Transverse colon (tissue), 4 donors: ENCODE data around the gene LY6G6C.

ENCODE experiments used
- CTCF ChIP-seq, 5 experiments: fragments of 200-600 bp in 3 of 5; fragments of 450-650 bp in 2 of 5; sonication (generic) in 3 of 5; IDR thresholded peaks; 1 replicate in 2 of 5; 2 replicates in 3 of 5; pipeline ENCODE4 v1.5.1; 2016 to 2017; ENCODE audit warnings: antibody characterized with exemption in 5 of 5, inconsistent platforms in 3 of 5, mild to moderate bottlenecking in 2 of 5, moderate library complexity in 1 of 5
- EP300 ChIP-seq: sonication (generic); formaldehyde crosslinking; IDR thresholded peaks from one replicate; pipeline ENCODE4 v1.6.1; 2017; ENCODE audit warnings: antibody characterized with exemption, low read depth
- POLR2A ChIP-seq: fragments of 450-650 bp; IDR thresholded peaks from one replicate; pipeline ENCODE4 v1.6.1; 2016; ENCODE audit warnings: antibody characterized with exemption, mild to moderate bottlenecking, moderate library complexity
- POLR2AphosphoS5 ChIP-seq, 3 donors: sonication (generic); formaldehyde crosslinking; IDR thresholded peaks; one replicate each; pipeline ENCODE4 v1.6.1; 2016; ENCODE audit warnings: antibody characterized with exemption in 3 of 3

GRCh38 chr6:31742894-31743293 is 21.3 kb upstream of the LY6G6C start:
- TF ChIP-seq CTCF (IDR thresholded peaks at IDR 0.05) = no peak
- TF ChIP-seq POLR2A = no peak
- no peak for TF ChIP-seq POLR2AphosphoS5 (IDR thresholded peaks at IDR 0.05)
- TF ChIP-seq EP300 = no peak
